HG02943 (cell line): Measurements from ENCODE around the gene ZSWIM3.

ENCODE experiments used
- ATAC-seq: cut with Tn5 transposase; IDR thresholded peaks from one replicate; pipeline ENCODE4 v1.9.1; 2021; ENCODE audit warnings: mild to moderate bottlenecking, low read depth, moderate library complexity; ENCODE audit not compliant: unreplicated experiment

The ZSWIM3 gene

GRCh38 chr20:45925821-45926506 is 68.5 kb downstream of the ZSWIM3 start:
- ATAC-seq, result no peak

GRCh38 chr20:45926731-45927070 is 69.3 kb downstream of the ZSWIM3 start:
- no peak for ATAC-seq

GRCh38 chr20:45927071-45927878 is 69.9 kb downstream of the ZSWIM3 start:
- ATAC-seq, result no peak
